GM10248 (cell line): Measurements from ENCODE around the gene BCL3.

Source experiments
- CTCF ChIA-PET: fragments of 300-600 bp; sonication (Branson Sonifier 250); formaldehyde crosslinking; extraction: SDS; loops from one replicate; lab custom pipeline; 2021; ENCODE audit warnings: antibody characterized with exemption; lab: Yijun Ruan, JAX
- POLR2A ChIA-PET: fragments of 350-650 bp; sonication (Branson Sonifier 250); formaldehyde crosslinking; extraction: SDS; loops from one replicate; lab custom pipeline; 2020; ENCODE audit warnings: antibody characterized with exemption; lab: Yijun Ruan, JAX
- DNase-seq: peaks from one replicate; pipeline ENCODE4 v3.0.0; 2012; ENCODE audit errors: extremely low spot score
- TF ChIP-seq, protein P1 (sequence below): IDR thresholded peaks from 2 replicates; pipeline ENCODE4 v1.5.1; 2012; ENCODE audit warnings: mild to moderate bottlenecking, low read depth; ENCODE audit errors: extremely low read depth, missing control alignments, control extremely low read depth

Gene BCL3

GRCh38 chr19:44757735-44758505 lies 9.4 kb downstream of the BCL3 start:
- TF ChIP-seq, protein P1, sequence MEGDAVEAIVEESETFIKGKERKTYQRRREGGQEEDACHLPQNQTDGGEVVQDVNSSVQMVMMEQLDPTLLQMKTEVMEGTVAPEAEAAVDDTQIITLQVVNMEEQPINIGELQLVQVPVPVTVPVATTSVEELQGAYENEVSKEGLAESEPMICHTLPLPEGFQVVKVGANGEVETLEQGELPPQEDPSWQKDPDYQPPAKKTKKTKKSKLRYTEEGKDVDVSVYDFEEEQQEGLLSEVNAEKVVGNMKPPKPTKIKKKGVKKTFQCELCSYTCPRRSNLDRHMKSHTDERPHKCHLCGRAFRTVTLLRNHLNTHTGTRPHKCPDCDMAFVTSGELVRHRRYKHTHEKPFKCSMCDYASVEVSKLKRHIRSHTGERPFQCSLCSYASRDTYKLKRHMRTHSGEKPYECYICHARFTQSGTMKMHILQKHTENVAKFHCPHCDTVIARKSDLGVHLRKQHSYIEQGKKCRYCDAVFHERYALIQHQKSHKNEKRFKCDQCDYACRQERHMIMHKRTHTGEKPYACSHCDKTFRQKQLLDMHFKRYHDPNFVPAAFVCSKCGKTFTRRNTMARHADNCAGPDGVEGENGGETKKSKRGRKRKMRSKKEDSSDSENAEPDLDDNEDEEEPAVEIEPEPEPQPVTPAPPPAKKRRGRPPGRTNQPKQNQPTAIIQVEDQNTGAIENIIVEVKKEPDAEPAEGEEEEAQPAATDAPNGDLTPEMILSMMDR = no peak
- no peak for DNase-seq
- POLR2A ChIA-PET = interaction anchor here (0.8 kb wide), 1 partner anchor 8 kb away, joined by 3 read pairs; no protein-coding TSS in a partner anchor
- CTCF ChIA-PET = interaction anchor here (1.0 to 1.2 kb wide), 5 partner anchors 8 to 34 kb away, joined by 3 to 6 read pairs (median 4); no protein-coding TSS in a partner anchor

- ChIA-PET POLR2A (no interaction called here), CTCF (interaction anchor here (1.0 to 1.1 kb wide), 2 partner anchors 12 to 25 kb away, joined by 3 to 4 read pairs; no protein-coding TSS in a partner anchor)
- no peak for DNase-seq
- TF ChIP-seq, protein P1 = no peak
Measured at GRCh38 chr19:44758596-44758995, 10.1 kb downstream of the BCL3 start.

GRCh38 chr19:44759083-44759804 lies 10.7 kb downstream of the BCL3 start:
- POLR2A ChIA-PET = interaction anchor here (0.5 to 0.6 kb wide), 2 partner anchors 16 to 36 kb away, joined by 3 to 6 read pairs; no protein-coding TSS in a partner anchor
- TF ChIP-seq, protein P1 = no peak
- CTCF ChIA-PET = interaction anchor here (1.0 kb wide), 2 partner anchors 11 to 36 kb away, joined by 3 to 4 read pairs; no protein-coding TSS in a partner anchor
- no peak for DNase-seq

DNA sequence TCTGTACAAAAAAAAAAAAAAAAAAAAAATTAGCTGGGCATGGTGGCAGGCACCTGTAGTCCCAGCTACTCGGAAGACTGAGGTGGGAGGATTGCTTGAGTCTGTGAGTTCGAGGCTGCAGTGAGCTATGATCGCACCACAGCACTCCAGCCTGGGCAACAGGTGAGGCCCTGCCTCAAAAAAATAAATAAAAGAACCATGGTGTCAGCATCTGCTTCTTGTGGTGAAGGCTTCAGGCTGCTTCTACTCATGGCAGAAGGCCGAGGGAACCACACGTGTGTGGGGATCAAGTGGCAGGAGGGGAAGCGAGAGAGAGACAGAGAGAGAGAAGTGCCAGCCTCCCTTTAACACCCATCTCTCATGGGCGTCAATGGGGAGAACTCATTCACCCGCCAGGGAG lies 13.5 kb downstream of the BCL3 start:
- no peak for DNase-seq

GRCh38 chr19:44765033-44765948 lies 16.8 kb downstream of the BCL3 start:
- POLR2A ChIA-PET = interaction anchor here (1.5 kb wide), 1 partner anchor 8 kb away, joined by 3 read pairs; no protein-coding TSS in a partner anchor
- TF ChIP-seq, protein P1 = no peak
- CTCF ChIA-PET = interaction anchor here (0.8 to 18.3 kb wide), 8 partner anchors 8 to 111 kb away, joined by 3 to 513 read pairs (median 4); no protein-coding TSS in a partner anchor
- DNase-seq = no peak

More for the DNA sequence above, 13.5 kb downstream of the BCL3 start:
- CTCF ChIA-PET = interaction anchor here (1.5 to 2.0 kb wide), 2 partner anchors 9 to 38 kb away, joined by 3 to 5 read pairs; no protein-coding TSS in a partner anchor
- TF ChIP-seq, protein P1 = no peak
- POLR2A ChIA-PET = no interaction called here
